Measurements from ENCODE around the gene MLLT10.
"Not testable (repeated sequence)": the region's sequence is repeated elsewhere in the genome, so short reads cannot be mapped to it uniquely, and the experiment has no call there.

The MLLT10 gene

DNA sequence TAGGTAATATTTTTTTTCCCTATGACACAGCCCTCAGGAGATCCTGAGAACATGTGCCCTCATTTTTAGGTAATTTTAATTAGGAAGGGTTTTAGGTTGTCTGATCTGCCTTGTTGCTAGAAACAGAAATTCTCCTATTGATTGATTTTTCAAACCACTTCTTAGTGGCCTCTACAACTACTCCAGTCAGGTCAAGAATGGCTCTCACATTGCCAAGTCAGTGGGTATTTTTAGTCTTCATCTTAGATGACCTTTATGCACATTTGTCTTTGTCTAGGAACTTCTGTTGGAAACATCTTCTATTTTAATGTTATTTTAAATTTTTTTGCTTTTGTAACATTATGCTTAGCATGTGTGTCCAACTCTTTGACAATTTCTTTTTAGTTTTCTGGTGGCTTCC lies 162.3 kb downstream of the MLLT10 start:
- H3K9me3 ChIP-seq (ENCODE audit: control insufficient read depth, insufficient read depth, low read length): peaks cover 9% of the 10 kb centered on the region; the same call in 1 of the 2 replicates
- H3K4me1 ChIP-seq (ENCODE audit: insufficient read depth, low read length): no peaks in the 10 kb centered on the region
- H3K36me3 ChIP-seq (ENCODE audit: insufficient read depth, low read length): no peaks in the 10 kb centered on the region
- no peak overlapping the region for H3K9ac ChIP-seq (ENCODE audit: low read depth, low read length)

DNA sequence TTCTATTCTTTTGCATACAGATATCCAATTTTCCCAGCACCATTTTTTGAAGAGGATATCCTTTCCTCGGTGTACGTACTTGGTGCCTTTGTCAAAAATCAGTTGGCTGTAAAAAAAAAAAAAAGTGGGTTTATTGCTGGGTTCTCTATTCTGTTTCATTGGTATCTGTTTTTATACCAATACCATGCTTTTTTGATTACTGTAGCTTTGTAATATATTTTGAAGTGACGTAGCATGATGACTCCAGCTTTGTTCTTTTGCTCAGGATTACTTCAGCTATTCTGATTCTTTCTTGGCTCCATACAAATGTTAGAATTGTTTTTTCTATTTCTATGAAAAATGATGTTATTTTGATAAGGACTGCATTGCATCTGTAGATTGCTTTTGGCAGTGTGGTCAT lies 165.5 kb downstream of the MLLT10 start:
- no peak overlapping the region for H3K9ac ChIP-seq (ENCODE audit: low read depth, low read length)
- peaks cover 9% of the 10 kb centered on the region; the same call in 1 of the 2 replicates for H3K9me3 ChIP-seq (ENCODE audit: control insufficient read depth, insufficient read depth, low read length)
- no peaks in the 10 kb centered on the region for H3K36me3 ChIP-seq (ENCODE audit: insufficient read depth, low read length)

DNA sequence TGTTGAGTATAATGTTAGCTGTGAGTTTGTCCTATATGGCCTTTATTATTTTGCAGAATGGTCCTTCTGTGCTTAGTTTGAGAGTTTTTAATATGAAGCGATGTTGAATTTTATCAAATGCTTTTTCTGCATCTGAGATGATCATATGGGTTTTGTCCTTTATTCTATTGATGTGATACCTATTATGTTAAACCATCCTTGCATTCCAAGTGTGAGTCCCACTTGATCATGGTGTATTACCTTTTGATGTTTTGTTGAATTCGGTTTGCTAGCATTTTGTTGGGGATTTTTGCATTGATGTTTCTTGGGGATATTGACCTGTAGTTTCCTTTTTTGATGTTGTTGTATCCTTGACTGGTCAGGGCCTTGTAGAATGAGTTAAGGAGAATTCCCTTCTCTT lies 166.4 kb downstream of the MLLT10 start:
- Histone ChIP-seq H3K4me1 (ENCODE audit: insufficient read depth, low read length) (no peaks in the 10 kb centered on the region), H3K36me3 (ENCODE audit: insufficient read depth, low read length) (no peaks in the 10 kb centered on the region), H3K9ac (ENCODE audit: low read depth, low read length) (no peak overlapping the region), H3K9me3 (ENCODE audit: control insufficient read depth, insufficient read depth, low read length) (peaks cover 9% of the 10 kb centered on the region; the same call in 1 of the 2 replicates)

More for the DNA sequence above, 165.5 kb downstream of the MLLT10 start:
- no peaks in the 10 kb centered on the region for H3K4me1 ChIP-seq (ENCODE audit: insufficient read depth, low read length)

DNA sequence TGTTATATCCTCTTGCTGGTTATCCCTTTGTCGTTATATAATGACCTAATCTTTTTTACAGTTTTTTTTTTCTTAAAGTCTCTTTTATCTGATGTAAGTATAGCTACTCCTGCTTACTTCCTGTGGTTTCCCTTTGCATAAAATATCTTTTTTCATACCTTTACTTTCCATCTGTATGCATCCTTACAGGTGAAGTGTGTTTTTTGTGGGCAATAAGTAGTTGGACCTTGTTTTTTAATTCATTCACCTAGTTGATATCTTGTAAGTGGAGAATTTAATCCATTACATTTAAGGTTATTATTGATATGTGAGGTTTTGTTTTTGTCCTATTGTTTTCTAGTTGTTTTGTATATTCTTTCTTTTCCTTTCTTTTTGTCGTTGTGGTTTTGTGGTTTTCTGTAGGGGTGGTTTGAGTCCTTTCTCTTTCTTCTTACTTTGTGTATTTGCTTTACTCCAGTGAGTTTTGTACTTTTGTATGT lies 168.6 kb downstream of the MLLT10 start:
- H3K36me3 ChIP-seq (ENCODE audit: insufficient read depth, low read length): no peaks in the 10 kb centered on the region
- H3K4me1 ChIP-seq (ENCODE audit: insufficient read depth, low read length): no peaks in the 10 kb centered on the region
- peaks cover 9% of the 10 kb centered on the region; the same call in 1 of the 2 replicates for H3K9me3 ChIP-seq (ENCODE audit: control insufficient read depth, insufficient read depth, low read length)
- H3K9ac ChIP-seq (ENCODE audit: low read depth, low read length): no peak overlapping the region

DNA sequence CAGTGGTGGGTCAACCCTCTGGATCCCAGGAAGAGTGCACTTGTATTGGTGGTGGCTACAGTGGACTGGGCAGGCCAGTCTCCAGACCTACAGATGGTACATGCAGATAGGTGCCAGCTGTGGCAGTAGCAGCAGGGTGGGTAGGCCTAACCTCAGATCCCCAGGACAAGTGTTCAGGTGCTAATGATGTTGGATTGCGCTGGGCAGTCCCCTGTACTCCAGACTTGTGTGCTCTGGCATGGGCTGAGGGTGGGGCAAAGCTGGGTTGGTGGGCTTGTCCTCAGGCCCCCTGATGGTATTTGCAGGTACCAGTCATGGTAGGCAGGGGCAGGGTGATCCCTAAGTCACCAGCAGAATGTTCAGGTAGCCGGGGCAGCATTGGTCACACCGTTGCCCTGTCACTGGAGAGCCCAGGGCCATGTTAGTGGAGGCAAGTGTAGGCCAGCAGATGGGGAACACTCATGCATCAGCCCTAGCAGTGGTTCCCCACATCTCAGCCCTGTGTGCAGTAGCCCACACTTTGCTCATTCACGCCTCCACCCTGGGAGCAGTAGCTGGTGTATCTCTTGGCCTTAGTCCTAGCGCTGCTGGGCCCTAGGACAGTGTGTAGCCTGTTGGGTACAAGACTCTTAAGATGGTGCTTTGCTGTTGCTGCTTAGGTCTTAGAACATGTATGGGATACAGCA lies 171.3 kb downstream of the MLLT10 start:
- H3K9me3 ChIP-seq (ENCODE audit: control insufficient read depth, insufficient read depth, low read length): peaks cover 3% of the 10 kb centered on the region; the same call in 1 of the 2 replicates
- H3K36me3 ChIP-seq (ENCODE audit: insufficient read depth, low read length): no peaks in the 10 kb centered on the region
- no peaks in the 10 kb centered on the region for H3K4me1 ChIP-seq (ENCODE audit: insufficient read depth, low read length)
- H3K9ac ChIP-seq (ENCODE audit: low read depth, low read length): no peak overlapping the region

DNA sequence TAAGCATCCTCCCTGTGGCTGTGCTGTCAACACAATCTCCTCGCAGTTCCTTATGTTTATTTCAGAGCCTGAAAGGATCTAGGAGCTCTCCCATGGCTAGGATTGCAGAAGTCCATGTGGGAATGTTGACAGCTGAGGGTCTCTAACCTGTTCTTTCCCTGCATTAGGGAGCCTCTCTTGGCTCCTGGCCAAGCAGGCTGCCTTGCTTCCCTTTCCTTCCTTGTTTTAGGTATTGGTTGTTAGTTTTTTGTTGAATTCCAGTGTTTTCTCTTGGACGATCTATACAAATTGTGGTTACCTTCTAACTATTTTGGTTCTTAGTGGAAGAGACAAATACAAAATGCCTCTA lies 171.8 kb downstream of the MLLT10 start:
- Histone ChIP-seq H3K9ac (ENCODE audit: low read depth, low read length) (no peak overlapping the region), H3K9me3 (ENCODE audit: control insufficient read depth, insufficient read depth, low read length) (peaks cover under 1% of the 10 kb centered on the region; the same call in 1 of the 2 replicates), H3K4me1 (ENCODE audit: insufficient read depth, low read length) (no peaks in the 10 kb centered on the region), H3K36me3 (ENCODE audit: insufficient read depth, low read length) (no peaks in the 10 kb centered on the region)

DNA sequence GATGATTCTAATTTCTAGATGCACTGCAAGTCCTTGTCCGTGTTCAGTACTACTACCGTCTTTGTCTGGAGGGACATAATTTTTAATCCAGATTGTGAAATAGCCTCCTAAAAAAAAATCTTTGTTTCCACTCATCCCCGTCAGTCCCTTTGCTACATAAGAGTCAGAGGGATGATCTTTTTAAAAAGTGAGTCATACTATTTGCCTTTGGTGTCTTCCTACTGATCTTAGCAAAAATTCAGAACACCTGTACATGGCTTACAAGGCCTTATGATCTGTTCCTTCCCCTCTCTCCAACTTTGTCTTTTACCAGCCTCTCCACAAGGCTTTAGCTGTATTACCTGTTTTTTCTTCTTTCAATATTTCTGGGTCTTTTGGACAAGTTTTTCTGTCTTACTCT lies 173.5 kb downstream of the MLLT10 start:
- no peaks in the 10 kb centered on the region; the same call in 1 of the 2 replicates for H3K36me3 ChIP-seq (ENCODE audit: insufficient read depth, low read length)
- no peak overlapping the region for H3K9ac ChIP-seq (ENCODE audit: low read depth, low read length)
- H3K9me3 ChIP-seq (ENCODE audit: control insufficient read depth, insufficient read depth, low read length): no peaks in the 10 kb centered on the region
- H3K4me1 ChIP-seq (ENCODE audit: insufficient read depth, low read length): no peaks in the 10 kb centered on the region

DNA sequence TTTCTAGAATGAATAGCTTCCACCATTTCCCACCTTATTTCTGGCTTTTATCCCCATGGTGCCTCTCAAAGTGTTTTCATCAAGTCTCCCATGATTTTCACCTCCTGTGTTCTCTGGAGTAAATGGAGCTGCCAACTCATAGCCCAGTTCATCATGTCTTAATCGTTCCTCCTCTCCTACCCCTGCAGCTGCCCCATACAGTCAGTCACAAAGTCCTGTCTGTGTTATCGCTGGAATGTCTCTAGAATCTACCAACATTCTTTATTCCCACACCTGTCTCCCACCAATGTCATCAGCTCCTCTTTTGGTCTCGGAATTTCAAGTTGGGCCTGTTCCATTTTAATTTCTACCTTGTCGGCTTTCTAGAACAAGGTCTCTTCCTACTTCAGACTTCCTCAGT lies 178.9 kb downstream of the MLLT10 start:
- H3K9me3 ChIP-seq (ENCODE audit: control insufficient read depth, insufficient read depth, low read length): no peaks in the 10 kb centered on the region
- H3K36me3 ChIP-seq (ENCODE audit: insufficient read depth, low read length): no peaks in the 10 kb centered on the region; the same call in 1 of the 2 replicates
- no peak overlapping the region for H3K9ac ChIP-seq (ENCODE audit: low read depth, low read length)
- H3K4me1 ChIP-seq (ENCODE audit: insufficient read depth, low read length): peaks cover 7% of the 10 kb centered on the region; the same call in 1 of the 2 replicates

DNA sequence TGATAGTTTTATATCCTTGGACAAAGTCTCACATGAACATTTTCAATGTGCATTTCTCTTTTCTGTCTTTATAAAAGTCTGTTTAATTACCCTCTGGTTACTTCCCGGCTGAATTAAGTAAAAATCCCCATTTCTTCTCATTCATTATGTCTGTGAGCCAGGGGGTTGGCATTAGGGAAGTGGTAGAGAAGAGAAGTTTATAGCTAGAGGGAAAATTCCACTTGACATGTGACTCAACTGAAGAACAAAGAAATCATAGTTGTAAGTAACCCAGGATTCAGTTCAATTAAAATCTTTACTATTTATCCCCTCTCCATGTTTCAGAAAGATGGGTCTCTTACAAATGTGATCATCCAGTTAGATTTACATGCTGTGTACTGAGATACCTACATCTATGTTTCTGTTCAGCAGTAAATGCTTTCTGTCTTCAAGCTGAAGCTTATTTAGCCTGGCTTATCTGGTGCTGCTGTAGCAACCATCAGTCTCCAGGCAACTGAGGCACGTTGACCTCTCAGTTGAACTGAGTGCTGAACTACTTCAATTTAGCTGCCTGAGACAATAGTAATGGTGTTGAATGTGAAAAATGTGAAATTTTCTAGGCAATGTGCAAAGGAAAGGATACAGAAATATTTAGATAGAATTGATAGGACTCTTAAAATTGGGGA lies 181.6 kb downstream of the MLLT10 start:
- no peaks in the 10 kb centered on the region for H3K9me3 ChIP-seq (ENCODE audit: control insufficient read depth, insufficient read depth, low read length)
- no peaks in the 10 kb centered on the region; the same call in 1 of the 2 replicates for H3K36me3 ChIP-seq (ENCODE audit: insufficient read depth, low read length)
- H3K4me1 ChIP-seq (ENCODE audit: insufficient read depth, low read length): peaks cover 17% of the 10 kb centered on the region
- no peak overlapping the region for H3K9ac ChIP-seq (ENCODE audit: low read depth, low read length)

DNA sequence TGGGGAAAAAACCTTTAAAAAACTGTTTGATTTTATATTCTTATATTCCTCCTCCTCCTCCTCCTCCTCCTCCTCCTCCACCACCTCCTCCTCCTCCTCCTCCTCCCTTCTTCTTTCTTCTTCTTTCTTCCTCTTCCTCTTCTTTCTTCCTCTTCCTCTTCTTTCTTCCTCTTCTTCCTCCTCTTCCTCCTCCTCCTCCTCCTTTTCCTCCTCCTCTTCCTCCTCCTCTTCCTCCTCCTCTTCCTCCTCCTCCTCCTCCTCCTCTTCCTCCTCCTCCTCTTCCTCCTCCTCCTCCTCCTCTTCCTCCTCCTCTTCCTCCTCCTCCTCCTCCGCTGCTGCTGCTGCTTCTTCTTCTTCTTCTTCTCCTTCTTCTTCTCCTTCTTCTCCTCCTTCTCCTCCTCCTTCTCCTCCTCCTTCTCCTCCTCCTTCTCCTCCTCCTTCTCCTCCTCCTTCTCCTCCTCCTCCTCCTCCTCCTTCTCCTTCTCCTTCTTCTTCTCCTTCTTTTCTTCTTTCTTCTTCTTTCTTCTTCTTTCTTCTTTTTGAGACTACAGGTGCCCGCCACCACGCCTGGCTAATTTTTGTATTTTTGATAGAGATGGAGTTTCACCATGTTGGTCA lies 183.5 kb downstream of the MLLT10 start:
- not testable (repeated sequence) for H3K9ac ChIP-seq (ENCODE audit: low read depth, low read length); H3K9me3 ChIP-seq (ENCODE audit: control insufficient read depth, insufficient read depth, low read length); H3K36me3 ChIP-seq (ENCODE audit: insufficient read depth, low read length)
- peaks cover 25% of the 10 kb centered on the region for H3K4me1 ChIP-seq (ENCODE audit: insufficient read depth, low read length)

DNA sequence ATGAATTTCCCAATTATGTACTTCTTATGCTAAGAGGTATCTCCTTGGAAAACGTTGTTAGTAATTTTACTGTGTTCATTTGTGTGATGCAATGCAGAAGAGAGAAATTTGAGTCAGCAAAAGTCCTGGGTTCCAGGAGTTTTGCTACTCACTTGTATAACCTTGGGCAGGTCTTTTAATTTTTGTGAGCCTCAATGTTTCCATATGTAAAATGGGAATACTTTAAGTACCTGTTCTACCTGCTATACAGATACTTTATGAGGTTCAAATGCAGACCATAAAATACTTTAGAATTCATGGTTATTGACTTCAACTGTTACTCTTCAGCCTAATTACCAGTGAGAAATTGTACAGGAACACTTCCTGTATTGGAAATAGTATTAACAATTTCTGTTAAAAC lies 185.5 kb downstream of the MLLT10 start:
- no peaks in the 10 kb centered on the region for H3K9me3 ChIP-seq (ENCODE audit: control insufficient read depth, insufficient read depth, low read length)
- H3K9ac ChIP-seq (ENCODE audit: low read depth, low read length): no peak overlapping the region
- H3K4me1 ChIP-seq (ENCODE audit: insufficient read depth, low read length): peaks cover 26% of the 10 kb centered on the region
- H3K36me3 ChIP-seq (ENCODE audit: insufficient read depth, low read length): no peaks in the 10 kb centered on the region

DNA sequence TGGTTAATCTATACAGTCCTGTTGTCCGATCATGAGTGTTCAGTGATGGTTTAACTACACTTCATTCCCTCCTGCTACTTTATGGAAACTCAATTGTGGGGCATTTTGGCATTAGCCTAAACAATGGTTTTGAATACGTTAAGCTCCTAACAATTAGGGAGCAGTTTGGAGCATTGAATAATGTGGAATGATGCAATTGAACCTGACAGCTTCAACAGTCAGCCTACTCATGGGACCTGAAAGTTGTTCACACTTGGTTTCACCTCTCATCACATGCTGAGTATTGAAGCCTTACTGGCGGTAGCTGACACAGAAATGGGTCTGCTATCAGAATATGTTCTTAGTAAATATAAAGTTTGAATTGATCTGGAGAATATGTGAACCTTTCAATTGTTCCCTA lies 186.1 kb downstream of the MLLT10 start:
- peaks cover 32% of the 10 kb centered on the region for H3K4me1 ChIP-seq (ENCODE audit: insufficient read depth, low read length)
- H3K9me3 ChIP-seq (ENCODE audit: control insufficient read depth, insufficient read depth, low read length): no peaks in the 10 kb centered on the region
- H3K36me3 ChIP-seq (ENCODE audit: insufficient read depth, low read length): no peaks in the 10 kb centered on the region
- no peak overlapping the region for H3K9ac ChIP-seq (ENCODE audit: low read depth, low read length)

DNA sequence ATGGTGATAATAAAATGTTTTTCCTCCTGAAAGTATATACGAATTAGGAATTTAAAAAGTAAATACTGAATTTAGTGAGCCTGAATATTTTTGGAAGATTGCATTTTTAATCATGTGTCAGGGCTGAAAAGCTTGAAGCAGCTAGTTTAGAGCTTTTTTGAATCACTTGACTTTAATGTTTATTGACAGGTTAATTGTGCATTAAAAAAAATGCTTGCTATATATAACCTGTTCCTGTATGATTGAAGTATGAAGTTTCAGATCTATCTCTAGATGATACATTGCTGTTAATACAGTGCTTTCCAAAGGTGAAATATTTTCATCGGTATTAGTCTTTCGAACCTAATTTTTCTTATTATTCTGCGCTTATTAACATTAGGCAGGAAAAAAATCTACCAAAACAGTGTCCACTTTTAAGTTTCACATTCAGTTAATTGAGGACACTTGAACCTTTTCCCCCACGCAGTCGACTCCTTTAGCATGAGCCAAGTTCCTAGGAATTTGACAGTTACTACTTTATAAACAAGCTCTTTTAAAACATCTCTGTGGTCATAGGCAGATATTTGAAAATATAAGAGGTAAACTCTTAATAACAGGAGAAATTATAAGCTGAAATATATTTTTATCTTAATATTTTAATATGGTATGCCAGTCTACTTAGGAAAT lies 187.1 kb downstream of the MLLT10 start:
- no peaks in the 10 kb centered on the region for H3K36me3 ChIP-seq (ENCODE audit: insufficient read depth, low read length)
- peaks cover 33% of the 10 kb centered on the region for H3K4me1 ChIP-seq (ENCODE audit: insufficient read depth, low read length)
- no peaks in the 10 kb centered on the region for H3K9me3 ChIP-seq (ENCODE audit: control insufficient read depth, insufficient read depth, low read length)
- H3K9ac ChIP-seq (ENCODE audit: low read depth, low read length): no peak overlapping the region

DNA sequence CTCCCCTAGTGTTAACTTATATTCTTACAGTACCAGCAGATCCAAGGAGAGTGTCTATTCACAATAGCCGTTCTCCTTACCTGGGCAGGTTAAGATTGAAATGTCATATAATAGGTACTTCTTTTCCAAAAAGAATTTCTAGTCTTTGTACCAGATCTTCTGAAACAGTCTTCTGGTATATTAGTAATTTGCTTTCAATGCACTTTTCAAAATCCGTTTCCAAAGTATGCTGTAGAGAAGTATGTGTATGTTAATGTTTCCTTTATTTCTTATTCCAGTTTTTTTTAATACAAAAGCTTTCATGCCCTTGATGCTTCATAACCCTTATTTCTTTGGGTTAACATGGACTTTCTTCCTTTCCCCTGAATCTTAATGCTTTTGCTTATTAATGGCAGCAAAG lies 188.2 kb downstream of the MLLT10 start:
- H3K4me1 ChIP-seq (ENCODE audit: insufficient read depth, low read length): peaks cover 43% of the 10 kb centered on the region
- no peaks in the 10 kb centered on the region for H3K9me3 ChIP-seq (ENCODE audit: control insufficient read depth, insufficient read depth, low read length)
- no peaks in the 10 kb centered on the region for H3K36me3 ChIP-seq (ENCODE audit: insufficient read depth, low read length)
- H3K9ac ChIP-seq (ENCODE audit: low read depth, low read length): no peak overlapping the region
